ACHN (cell line): ENCODE results near the gene HOXD8.

ENCODE experiments used
- DNase-seq: peaks from one replicate; pipeline ENCODE4 v3.0.0-alpha.2; 2015
- in situ Hi-C: cut with HindIII; loops from 2 replicates; pipeline ENCODE4 v1.10.0; 2017; ENCODE audit warnings: low sequenced_read_pairs, low pct_ligation_motif_present, low pct_unique_long_range_greater_than_20kb

The HOXD8 gene

GRCh38 chr2:176160251-176160985 lies 30.9 kb downstream of the HOXD8 start:
- in situ Hi-C loops: no loop called here
- no peak for DNase-seq

- DNase-seq: no peak
- in situ Hi-C loops: no loop called here
These were observed 31.7 kb downstream of the HOXD8 start for GRCh38 chr2:176160986-176161824.

GRCh38 chr2:176161825-176162626 lies 32.5 kb downstream of the HOXD8 start:
- in situ Hi-C loops: no loop called here

GRCh38 chr2:176162911-176163671 lies 33.6 kb downstream of the HOXD8 start:
- in situ Hi-C loops: no loop called here

More at GRCh38 chr2:176161825-176162626, 32.5 kb downstream of the HOXD8 start:
- DNase-seq: no peak

GRCh38 chr2:176163672-176164056 lies 34.2 kb downstream of the HOXD8 start:
- DNase-seq: no peak
- in situ Hi-C loops: no loop called here

More at GRCh38 chr2:176162911-176163671, 33.6 kb downstream of the HOXD8 start:
- DNase-seq: no peak

GRCh38 chr2:176164201-176164600 lies 34.7 kb downstream of the HOXD8 start:
- no peak for DNase-seq
- in situ Hi-C loops: no loop called here

GRCh38 chr2:176164611-176165369 lies 35.3 kb downstream of the HOXD8 start:
- in situ Hi-C loops: no loop called here
- no peak for DNase-seq

- in situ Hi-C loops: no loop called here
These were observed 36.0 kb downstream of the HOXD8 start for GRCh38 chr2:176165370-176166050.

GRCh38 chr2:176166272-176166671 lies 36.8 kb downstream of the HOXD8 start:
- no peak for DNase-seq
- in situ Hi-C loops: no loop called here

More at GRCh38 chr2:176165370-176166050, 36.0 kb downstream of the HOXD8 start:
- no peak for DNase-seq

- in situ Hi-C loops: no loop called here
- no peak for DNase-seq
These were observed 37.9 kb downstream of the HOXD8 start for GRCh38 chr2:176167398-176167797.

GRCh38 chr2:176169181-176169580 lies 39.7 kb downstream of the HOXD8 start:
- no peak for DNase-seq
- in situ Hi-C loops: no loop called here

- DNase-seq: no peak
- in situ Hi-C loops: no loop called here
These were observed 40.2 kb downstream of the HOXD8 start for GRCh38 chr2:176169711-176170110.

GRCh38 chr2:176170602-176171305 lies 41.2 kb downstream of the HOXD8 start:
- in situ Hi-C loops: no loop called here
- DNase-seq: no peak

- in situ Hi-C loops: no loop called here
- no peak for DNase-seq
These were observed 42.0 kb downstream of the HOXD8 start for GRCh38 chr2:176171351-176172006.

GRCh38 chr2:176172007-176172894 lies 42.7 kb downstream of the HOXD8 start:
- DNase-seq: no peak
- in situ Hi-C loops: no loop called here
